Naive thymus-derived CD8-positive, alpha-beta T cell (primary cell): Measurements from ENCODE around the gene ARHGAP6. TPM values are rescaled to one million over a fixed set of nuclear protein-coding genes. Genes with fewer than 3 reads are reported as not detected.

Experiments
- ATAC-seq, 2 donors: fragments of 150-1000 bp; cut with Tn5 transposase in 1 of 2; sonication (Bioruptor Pico), chemical (Tn5 transposase) in 1 of 2; 1 replicate in 1 of 2; 2 replicates in 1 of 2; pipeline ENCODE4 v1.10.0; 2021; ENCODE audit warnings: mild to moderate bottlenecking in 2 of 2, moderate library complexity in 2 of 2
- POLR2A ChIA-PET: fragments of 350-600 bp; sonication (Branson Sonifier 250); formaldehyde crosslinking; loops from one replicate; lab custom pipeline; 2021; ENCODE audit warnings: antibody characterized with exemption; lab: Charles Lee
- DNase-seq, 10 donors: peaks; one replicate each; pipeline versions ENCODE4 v3.0.0 to v3.0.0-alpha.2; 2020 to 2022
- H3K27ac Mint-ChIP-seq, 10 donors: one replicate each; pipeline ENCODE4 v1.8.0; 2020 to 2022; ENCODE audit warnings: mild to moderate bottlenecking in 10 of 10, mixed read lengths in 10 of 10, moderate library complexity in 4 of 10, inconsistent platforms in 1 of 10
- H3K27me3 Mint-ChIP-seq, 5 donors: one replicate each; pipeline ENCODE4 v1.8.0; 2021 to 2022; ENCODE audit warnings: mixed read lengths in 5 of 5
- H3K36me3 Mint-ChIP-seq, 3 donors: one replicate each; pipeline ENCODE4 v1.8.0; 2020 to 2022; ENCODE audit warnings: mixed read lengths in 3 of 3, mild to moderate bottlenecking in 2 of 3, inconsistent platforms in 1 of 3
- H3K4me1 Mint-ChIP-seq, 4 donors: one replicate each; pipeline ENCODE4 v1.8.0; 2021 to 2022; ENCODE audit warnings: mixed read lengths in 4 of 4
- H3K4me3 Mint-ChIP-seq, 10 donors: one replicate each; pipeline ENCODE4 v1.8.0; 2020 to 2022; ENCODE audit warnings: mild to moderate bottlenecking in 10 of 10, mixed read lengths in 10 of 10, moderate library complexity in 6 of 10, inconsistent platforms in 1 of 10
- H3K9me3 Mint-ChIP-seq, 9 donors: one replicate each; pipeline ENCODE4 v1.8.0; 2020 to 2022; ENCODE audit warnings: mixed read lengths in 9 of 9, mild to moderate bottlenecking in 3 of 9, inconsistent platforms in 1 of 9, moderate library complexity in 1 of 9
- polyA plus RNA-seq, 3 donors: library from polyadenylated mRNA; unstranded; fragments of 300-500 nt; fragmentation: Illumina TruSeq; gene quantifications; one replicate each; pipeline ENCODE4 v1.2.3, GENCODE V29; 2021
- total RNA-seq, 8 experiments: library from RNA in 2 of 8; stranded (reverse) in 2 of 8; gene quantifications; one replicate each; pipeline ENCODE4 v1.2.3 and lab custom pipeline; 2021 to 2026

Gene ARHGAP6
- total and polyA plus RNA-seq, 5 experiments from 2014 or later: 0.22 TPM; not detected in 4

DNA sequence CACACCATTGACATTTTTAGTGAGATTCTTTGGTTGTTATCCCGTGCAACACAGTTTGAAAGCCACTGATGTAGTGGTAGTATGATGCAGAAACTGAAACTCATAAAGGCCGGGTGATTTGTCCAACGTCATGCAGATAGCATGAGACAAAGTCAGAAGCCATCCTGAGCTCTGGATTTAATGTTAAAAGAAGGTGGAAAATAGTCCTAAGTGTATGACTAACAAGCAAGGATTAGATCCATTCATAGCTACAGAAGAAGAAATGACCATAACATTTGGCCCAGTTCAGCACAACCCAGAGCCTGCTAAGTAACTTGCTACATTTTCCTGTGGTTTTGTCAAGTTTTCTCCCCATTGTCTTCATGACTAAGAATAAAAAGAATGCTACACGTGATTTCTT lies 230.2 kb downstream of the ARHGAP6 start:
- peaks cover 0 to 22% (median 3%) of the 10 kb centered on the region in 5 donors for H3K27me3 Mint-ChIP-seq
- H3K27ac Mint-ChIP-seq: no peak overlapping the region
- no peaks in the 10 kb centered on the region for H3K9me3 Mint-ChIP-seq
- ATAC-seq: no peak
- POLR2A ChIA-PET: no interaction called here
- H3K36me3 Mint-ChIP-seq: no peaks in the 10 kb centered on the region
- H3K4me1 Mint-ChIP-seq: no peaks in the 10 kb centered on the region
- no peak for DNase-seq
- no peak overlapping the region for H3K4me3 Mint-ChIP-seq

- ATAC-seq: no peak
- DNase-seq: no peak
- H3K9me3 Mint-ChIP-seq: no peaks in the 10 kb centered on the region
- no peaks in the 10 kb centered on the region for H3K36me3 Mint-ChIP-seq
- POLR2A ChIA-PET: no interaction called here
- peaks cover 0 to 22% (median 3%) of the 10 kb centered on the region in 5 donors for H3K27me3 Mint-ChIP-seq
- no peaks in the 10 kb centered on the region for H3K4me1 Mint-ChIP-seq
- no peak overlapping the region for H3K27ac Mint-ChIP-seq
- no peak overlapping the region for H3K4me3 Mint-ChIP-seq
These were observed 231.1 kb downstream of the ARHGAP6 start for GRCh38 chrX:11434607-11435006.

- no peak for DNase-seq
- Mint-ChIP-seq H3K27ac (no peak overlapping the region), H3K9me3 (peaks cover 0 to 3% (median 0%) of the 10 kb centered on the region in 9 donors), H3K27me3 (peaks cover 2 to 25% (median 8%) of the 10 kb centered on the region in 5 donors), H3K4me3 (no peak overlapping the region), H3K4me1 (peaks cover 0 to 3% (median 0%) of the 10 kb centered on the region in 4 donors), H3K36me3 (peaks cover 0 to 2% (median 0%) of the 10 kb centered on the region in 3 donors)
- POLR2A ChIA-PET: no interaction called here
- no peak for ATAC-seq
These were observed 233.9 kb downstream of the ARHGAP6 start for GRCh38 chrX:11431786-11432185.

DNA sequence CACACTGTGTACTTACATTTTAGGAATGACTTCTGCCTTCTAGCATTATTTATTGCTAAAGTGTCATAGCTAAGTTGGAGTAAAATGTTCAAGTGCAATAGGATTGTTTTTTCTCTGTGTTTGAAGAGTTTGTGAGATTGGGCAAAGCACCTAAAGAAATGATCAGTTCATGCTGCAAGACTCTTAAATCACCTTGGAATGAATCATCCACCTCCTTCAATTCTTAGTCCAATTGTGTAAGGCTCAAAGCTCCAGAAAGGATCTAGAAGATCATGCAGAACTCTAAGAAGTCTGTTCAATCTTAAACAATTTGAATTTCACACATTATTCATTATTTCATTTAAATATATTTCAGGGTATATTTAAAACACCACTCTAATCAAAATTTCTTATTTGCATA lies 235.4 kb downstream of the ARHGAP6 start:
- peaks cover 0 to 3% (median 0%) of the 10 kb centered on the region in 4 donors for H3K4me1 Mint-ChIP-seq
- H3K9me3 Mint-ChIP-seq: peaks cover 0 to 5% (median 0%) of the 10 kb centered on the region in 9 donors
- H3K27ac Mint-ChIP-seq: no peak overlapping the region
- H3K36me3 Mint-ChIP-seq: peaks cover 0 to 6% (median 0%) of the 10 kb centered on the region in 3 donors
- no peak overlapping the region for H3K4me3 Mint-ChIP-seq
- POLR2A ChIA-PET: no interaction called here
- DNase-seq: no peak
- ATAC-seq: no peak
- peaks cover 3 to 31% (median 13%) of the 10 kb centered on the region in 5 donors for H3K27me3 Mint-ChIP-seq

- no peak for DNase-seq
- H3K27me3 Mint-ChIP-seq: peaks cover 3 to 31% (median 13%) of the 10 kb centered on the region in 5 donors
- peaks cover 0 to 6% (median 0%) of the 10 kb centered on the region in 3 donors for H3K36me3 Mint-ChIP-seq
- no peak overlapping the region for H3K27ac Mint-ChIP-seq
- H3K4me1 Mint-ChIP-seq: peaks cover 0 to 3% (median 0%) of the 10 kb centered on the region in 4 donors
- H3K9me3 Mint-ChIP-seq: peaks cover 0 to 5% (median 0%) of the 10 kb centered on the region in 9 donors
- no peak overlapping the region for H3K4me3 Mint-ChIP-seq
- POLR2A ChIA-PET: no interaction called here
- no peak for ATAC-seq
These were observed 236.1 kb downstream of the ARHGAP6 start for GRCh38 chrX:11429538-11430085.

DNA sequence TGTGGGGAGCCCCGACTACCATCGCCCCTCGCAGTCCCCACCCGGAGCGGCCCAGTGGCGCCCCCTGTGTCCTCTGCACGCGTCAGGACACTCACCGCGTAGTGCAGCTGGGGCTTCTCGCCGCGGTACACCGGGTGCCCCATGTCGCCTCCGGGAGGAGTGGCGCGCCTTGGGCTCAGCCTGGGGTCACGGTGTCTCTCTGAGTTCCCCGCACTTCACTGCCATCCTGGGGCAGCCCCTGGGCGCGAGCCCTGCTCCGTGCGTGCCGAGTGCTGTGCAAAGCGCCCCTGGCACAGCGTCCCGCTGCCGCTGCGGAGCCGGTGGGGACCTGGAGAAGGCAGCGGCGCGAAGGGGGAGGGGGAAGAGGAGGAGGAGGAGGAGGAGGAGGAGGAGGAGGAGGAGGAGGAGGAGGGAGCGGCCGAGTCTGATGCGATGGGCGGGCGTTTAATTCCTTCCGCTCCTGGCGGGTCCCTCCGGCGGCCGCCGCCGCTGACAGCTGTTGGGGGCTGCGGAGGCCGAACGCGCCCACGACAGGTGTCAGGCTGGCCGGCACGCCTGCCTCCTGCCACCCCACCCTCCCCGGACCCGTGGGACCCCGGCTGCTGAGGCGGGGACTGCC lies 238.2 kb downstream of the ARHGAP6 start:
- no peak overlapping the region for H3K4me3 Mint-ChIP-seq
- peaks cover 0 to 6% (median 0%) of the 10 kb centered on the region in 3 donors for H3K36me3 Mint-ChIP-seq
- DNase-seq: no peak
- peaks cover 0 to 5% (median 0%) of the 10 kb centered on the region in 9 donors for H3K9me3 Mint-ChIP-seq
- peaks cover 0 to 3% (median 0%) of the 10 kb centered on the region in 4 donors for H3K4me1 Mint-ChIP-seq
- POLR2A ChIA-PET: no interaction called here
- no peak for ATAC-seq
- no peak overlapping the region for H3K27ac Mint-ChIP-seq
- peaks cover 6 to 25% (median 10%) of the 10 kb centered on the region in 5 donors for H3K27me3 Mint-ChIP-seq

- no peak for ATAC-seq
- no peak overlapping the region for H3K27ac Mint-ChIP-seq
- H3K4me3 Mint-ChIP-seq: peak overlapping the region in 2 of 10 donors; percentile 16 to 44
- POLR2A ChIA-PET: no interaction called here
- peaks cover 0 to 6% (median 0%) of the 10 kb centered on the region in 3 donors for H3K36me3 Mint-ChIP-seq
- no peak for DNase-seq
- H3K9me3 Mint-ChIP-seq: peaks cover 0 to 5% (median 0%) of the 10 kb centered on the region in 9 donors
- H3K27me3 Mint-ChIP-seq: peaks cover 3 to 25% (median 10%) of the 10 kb centered on the region in 5 donors
- H3K4me1 Mint-ChIP-seq: peaks cover 0 to 3% (median 0%) of the 10 kb centered on the region in 4 donors
These were observed 238.8 kb downstream of the ARHGAP6 start for GRCh38 chrX:11426712-11427452.

GRCh38 chrX:11424903-11425674 lies 240.6 kb downstream of the ARHGAP6 start:
- Mint-ChIP-seq H3K9me3 (peaks cover 0 to 5% (median 0%) of the 10 kb centered on the region in 9 donors), H3K27ac (no peak overlapping the region), H3K27me3 (peaks cover 3 to 18% (median 10%) of the 10 kb centered on the region in 5 donors), H3K36me3 (peaks cover 0 to 6% (median 0%) of the 10 kb centered on the region in 3 donors), H3K4me3 (no peak overlapping the region), H3K4me1 (peaks cover 0 to 3% (median 0%) of the 10 kb centered on the region in 4 donors)
- POLR2A ChIA-PET: no interaction called here
- DNase-seq (no peak), ATAC-seq (no peak)

- Mint-ChIP-seq H3K27ac (no peak overlapping the region), H3K27me3 (peaks cover 3 to 18% (median 8%) of the 10 kb centered on the region in 5 donors), H3K9me3 (peaks cover 0 to 5% (median 0%) of the 10 kb centered on the region in 9 donors), H3K4me1 (peaks cover 0 to 3% (median 0%) of the 10 kb centered on the region in 4 donors), H3K4me3 (no peak overlapping the region), H3K36me3 (peaks cover 0 to 6% (median 0%) of the 10 kb centered on the region in 3 donors)
- POLR2A ChIA-PET: no interaction called here
- ATAC-seq: no peak
- DNase-seq: no peak
These were observed 241.8 kb downstream of the ARHGAP6 start for GRCh38 chrX:11423949-11424348.

DNA sequence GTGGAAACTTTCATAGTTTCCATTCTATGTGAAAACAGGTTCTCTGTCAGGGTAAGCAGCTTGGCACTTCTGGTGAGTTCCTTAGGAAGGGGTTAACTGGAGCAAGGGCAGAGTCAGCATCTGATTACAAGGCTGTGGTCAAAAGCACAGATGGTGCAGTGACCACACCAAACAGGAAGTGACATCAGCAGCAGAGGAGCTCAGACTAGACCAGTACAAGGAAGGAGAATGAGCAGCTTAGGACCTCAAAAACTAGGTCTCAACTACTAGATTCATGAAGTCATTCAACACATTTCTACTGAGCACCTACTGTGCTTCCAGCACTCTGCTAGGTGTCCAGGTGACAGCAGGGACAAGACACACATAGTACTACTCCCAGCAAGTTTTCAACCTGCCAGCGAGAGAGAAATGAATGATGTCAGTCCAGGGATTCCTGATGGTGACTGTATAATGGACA lies 242.3 kb downstream of the ARHGAP6 start:
- Mint-ChIP-seq H3K36me3 (peaks cover 0 to 6% (median 0%) of the 10 kb centered on the region in 3 donors), H3K4me1 (peaks cover 0 to 3% (median 0%) of the 10 kb centered on the region in 4 donors), H3K4me3 (no peak overlapping the region), H3K27ac (no peak overlapping the region), H3K27me3 (peaks cover 3 to 18% (median 8%) of the 10 kb centered on the region in 5 donors), H3K9me3 (peaks cover 0 to 5% (median 0%) of the 10 kb centered on the region in 9 donors)
- ATAC-seq (no peak), DNase-seq (no peak)
- POLR2A ChIA-PET: no interaction called here

- peaks cover 0 to 6% (median 0%) of the 10 kb centered on the region in 3 donors for H3K36me3 Mint-ChIP-seq
- peaks cover 0 to 5% (median 0%) of the 10 kb centered on the region in 9 donors for H3K9me3 Mint-ChIP-seq
- H3K27ac Mint-ChIP-seq: no peak overlapping the region
- POLR2A ChIA-PET: no interaction called here
- peaks cover 3 to 18% (median 8%) of the 10 kb centered on the region in 5 donors for H3K27me3 Mint-ChIP-seq
- no peak for ATAC-seq
- H3K4me3 Mint-ChIP-seq: no peak overlapping the region
- H3K4me1 Mint-ChIP-seq: peaks cover 0 to 3% (median 0%) of the 10 kb centered on the region in 4 donors
- DNase-seq: no peak
These were observed 243.2 kb downstream of the ARHGAP6 start for GRCh38 chrX:11422525-11422857.
